GM12892 (cell line): Measurements from ENCODE around the gene JAZF1.

Experiments
- DNase-seq: peaks from one replicate; pipeline ENCODE4 v3.0.0; 2011; ENCODE audit not compliant: insufficient read length
- FAIRE-seq: peaks from 2 replicates; lab custom pipeline; 2011; peaks lifted over from hg19 to GRCh38; lab: Jason Lieb, UNC
- POLR2A ChIP-seq: IDR thresholded peaks from 2 replicates; pipeline ENCODE4 v1.6.1; 2011; ENCODE audit warnings: low read depth, low read length, control low read depth
- POLR2AphosphoS5 ChIP-seq: IDR thresholded peaks from 2 replicates; pipeline ENCODE4 v1.6.1; 2011; ENCODE audit warnings: low read depth, low read length, control low read depth
- TAF1 ChIP-seq: IDR thresholded peaks from 2 replicates; pipeline ENCODE4 v1.6.1; 2011; ENCODE audit warnings: low read depth, mild to moderate bottlenecking, control low read depth, low read length, borderline replicate concordance

Gene JAZF1

GRCh38 chr7:28062197-28062991 lies 118.2 kb downstream of the JAZF1 start:
- FAIRE-seq = peak; percentile 84

DNA sequence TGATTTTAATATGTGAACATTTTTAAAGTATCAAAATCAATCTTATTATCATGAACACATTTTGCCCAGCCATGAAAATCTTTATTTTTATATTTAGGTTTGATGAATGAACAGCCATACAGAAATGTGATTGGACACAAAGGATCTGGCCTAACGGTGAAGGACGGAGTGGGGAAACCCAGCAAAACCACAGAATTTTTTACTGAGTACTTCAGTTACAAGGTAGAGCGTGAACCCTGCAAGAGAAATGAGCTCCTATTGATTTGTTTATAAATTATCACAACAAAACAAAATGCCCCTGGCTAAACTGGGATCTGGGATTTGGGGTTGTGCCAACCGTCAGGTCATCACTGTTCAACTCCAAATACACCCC lies 118.8 kb downstream of the JAZF1 start:
- DNase-seq (no peak), FAIRE-seq (no peak)
- TF ChIP-seq POLR2A (no peak), TAF1 (no peak), POLR2AphosphoS5 (no peak)

More at GRCh38 chr7:28062197-28062991, 118.2 kb downstream of the JAZF1 start:
- DNase-seq = no peak
- TF ChIP-seq POLR2A = no peak
- no peak for TF ChIP-seq TAF1
- no peak for TF ChIP-seq POLR2AphosphoS5

DNA sequence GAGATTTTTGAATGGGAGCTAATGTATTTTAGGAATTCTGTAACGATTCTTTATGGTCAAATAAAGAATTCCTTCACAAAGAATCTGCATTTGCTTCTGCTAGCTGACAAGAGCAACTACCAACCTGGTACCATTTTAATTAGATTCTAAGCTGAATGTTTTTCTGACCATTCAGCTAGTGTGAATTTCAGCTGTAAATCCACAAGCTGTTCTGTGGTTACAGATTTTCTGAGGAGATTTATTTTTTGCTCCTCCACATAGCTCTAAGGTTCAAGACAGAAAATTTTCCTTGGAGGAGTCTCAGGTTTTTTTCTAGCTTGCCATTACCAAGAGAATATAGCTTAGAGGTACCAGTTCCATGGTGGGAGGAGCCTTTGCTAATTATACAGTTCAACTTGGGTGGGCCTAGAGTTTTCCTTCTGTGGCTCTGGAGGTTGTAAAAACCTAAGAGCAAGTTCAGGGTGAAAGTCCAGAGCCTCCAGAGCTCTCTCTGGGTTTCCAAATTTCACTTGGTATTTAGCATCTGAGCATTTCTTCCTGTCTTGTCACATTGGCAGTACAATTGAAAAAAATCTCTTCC lies 120.1 kb downstream of the JAZF1 start:
- FAIRE-seq (no peak), DNase-seq (no peak)
- TF ChIP-seq TAF1 (no peak), POLR2A (no peak), POLR2AphosphoS5 (no peak)

DNA sequence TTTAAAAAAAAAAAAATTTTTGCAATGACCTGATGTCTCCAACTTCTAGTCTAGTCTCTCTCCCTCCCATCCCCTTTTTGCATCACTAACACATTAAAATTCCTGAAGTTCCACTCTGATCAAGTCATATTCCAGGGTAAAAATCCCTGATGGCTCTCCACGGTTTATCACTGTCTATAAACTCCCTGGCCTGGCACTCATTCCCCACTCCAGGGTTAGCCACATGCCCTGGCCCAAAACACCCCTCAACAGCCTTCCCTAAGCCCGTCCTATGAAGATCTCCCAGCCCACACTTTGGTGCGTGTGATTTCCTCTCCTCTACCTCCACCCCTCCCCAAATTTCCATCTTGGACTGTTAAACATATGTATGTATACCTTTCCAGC lies 125.4 kb downstream of the JAZF1 start:
- TF ChIP-seq POLR2AphosphoS5 = no peak
- DNase-seq (no peak), FAIRE-seq (no peak)

GRCh38 chr7:28054531-28055160 lies 125.9 kb downstream of the JAZF1 start:
- FAIRE-seq (no peak), DNase-seq (no peak)
- TF ChIP-seq POLR2A (no peak), POLR2AphosphoS5 (no peak), TAF1 (no peak)

GRCh38 chr7:28052933-28053332 lies 127.7 kb downstream of the JAZF1 start:
- DNase-seq (no peak), FAIRE-seq (no peak)
- TF ChIP-seq POLR2AphosphoS5 (no peak), TAF1 (no peak), POLR2A (no peak)

- TF ChIP-seq TAF1 (no peak), POLR2A (no peak), POLR2AphosphoS5 (no peak)
- no peak for DNase-seq
- FAIRE-seq = no peak
Observed at GRCh38 chr7:28048694-28049093, 131.9 kb downstream of the JAZF1 start.

GRCh38 chr7:28046035-28046434 lies 134.6 kb downstream of the JAZF1 start:
- no peak for TF ChIP-seq TAF1
- TF ChIP-seq POLR2AphosphoS5 = no peak
- TF ChIP-seq POLR2A = no peak
- no peak for FAIRE-seq
- DNase-seq = no peak

DNA sequence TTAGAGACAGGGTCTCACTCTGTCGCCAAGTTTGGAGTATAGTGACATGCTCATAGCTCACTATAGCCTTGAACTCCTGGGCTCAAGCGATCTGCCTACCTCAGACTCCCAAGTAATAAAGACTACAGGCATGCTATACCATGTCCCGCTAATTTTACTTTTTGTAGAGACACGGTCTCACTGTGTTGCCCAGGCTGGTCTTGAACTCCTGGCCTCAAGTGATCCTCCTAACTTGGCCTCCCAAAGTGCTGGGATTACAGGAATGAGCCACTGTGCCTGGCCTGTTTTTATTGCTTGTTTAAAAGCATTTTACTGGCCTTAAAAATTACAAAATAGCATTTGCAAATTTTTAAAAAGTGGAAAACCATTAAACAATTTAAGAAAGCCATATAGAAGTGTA lies 135.0 kb downstream of the JAZF1 start:
- TF ChIP-seq POLR2A (no peak), POLR2AphosphoS5 (no peak), TAF1 (no peak)
- no peak for FAIRE-seq
- DNase-seq = no peak

DNA sequence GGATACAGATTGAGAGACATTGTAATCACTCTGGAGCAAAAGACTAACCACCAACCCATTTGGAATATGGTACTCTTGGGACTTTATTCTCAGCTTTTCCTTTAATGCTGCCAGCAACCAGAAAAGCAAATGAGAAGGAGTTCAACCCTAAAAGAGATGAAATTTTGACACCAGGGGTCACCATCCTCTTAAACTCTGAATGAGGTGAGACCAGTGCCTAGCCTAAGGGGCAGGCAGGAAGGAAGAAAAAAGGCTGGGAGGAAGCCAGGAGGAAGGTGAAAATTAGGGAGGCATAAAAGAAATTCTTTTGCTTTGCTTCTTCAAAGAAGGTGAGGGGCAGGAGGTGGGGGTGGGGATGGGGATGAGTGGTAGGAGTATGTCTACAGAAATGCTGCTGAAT lies 135.8 kb downstream of the JAZF1 start:
- FAIRE-seq = no peak
- DNase-seq = no peak
- TF ChIP-seq TAF1 (no peak), POLR2A (no peak), POLR2AphosphoS5 (no peak)

GRCh38 chr7:28042721-28043120 lies 137.9 kb downstream of the JAZF1 start:
- no peak for TF ChIP-seq TAF1
- no peak for TF ChIP-seq POLR2A
- no peak for TF ChIP-seq POLR2AphosphoS5
- FAIRE-seq (no peak), DNase-seq (no peak)

GRCh38 chr7:28041508-28042314 lies 138.9 kb downstream of the JAZF1 start:
- no peak for FAIRE-seq
- DNase-seq = no peak
- TF ChIP-seq POLR2A (no peak), POLR2AphosphoS5 (no peak), TAF1 (no peak)
